Measurements from ENCODE around the gene C1R. TPM values are rescaled to one million over a fixed set of nuclear protein-coding genes. Genes with fewer than 3 reads are reported as not detected.

Gene C1R
- total RNA-seq, 4 donors from 2014 or later: 47.5 to 97.8 (median 74.9) TPM

GRCh38 chr12:7101047-7101693, 8.9 kb upstream of the C1R start:
- Histone ChIP-seq H3K27ac (peak overlapping the region in 1 of 4 donors; percentile 11), H3K4me1 (peaks cover 0 to 10% of the 10 kb centered on the region in 2 donors), H3K36me3 (peaks cover 0 to 34% of the 10 kb centered on the region in 2 donors), H3K9me3 (peaks cover 0 to 7% (median 2%) of the 10 kb centered on the region in 3 donors), H3K27me3 (no peaks in the 10 kb centered on the region), H3K4me3 (no peak overlapping the region)
- intact Hi-C loops (cut with DNase I; ENCODE audit: low total_unique reads) (no loop called here), in situ Hi-C loops (cut with MboI; ENCODE audit: low sequenced_read_pairs in 4 of 4) (loop anchor here in 2 of 4 donors (25.0 kb wide), 2 partner anchors 164 to 189 kb away; partner anchors contain the start of genes ATN1 (in 1 of the 2), C12orf57 (in 1 of the 2), ENO2 (in 1 of the 2) and LRRC23 (in 1 of the 2))
- TF ChIP-seq CTCF (IDR thresholded peaks at IDR 0.05 in 4 of 5, conservative IDR thresholded peaks at IDR 0.05 in 1 of 5) (no peak), POLR2A (IDR thresholded peaks at IDR 0.05) (no peak)
- ATAC-seq (no peak), DNase-seq (no peak)

GRCh38 chr12:7100239-7100638, 8.0 kb upstream of the C1R start:
- Histone ChIP-seq H3K27me3 (no peaks in the 10 kb centered on the region), H3K4me1 (peaks cover 0 to 10% of the 10 kb centered on the region in 2 donors), H3K36me3 (peaks cover 0 to 32% of the 10 kb centered on the region in 2 donors), H3K27ac (no peak overlapping the region), H3K9me3 (no peaks in the 10 kb centered on the region), H3K4me3 (no peak overlapping the region)
- in situ Hi-C loops (cut with MboI; ENCODE audit: low sequenced_read_pairs in 4 of 4) (loop anchor here in 2 of 4 donors (25.0 kb wide), 2 partner anchors 163 to 188 kb away; partner anchors contain the start of genes ATN1 (in 1 of the 2), C12orf57 (in 1 of the 2), ENO2 (in 1 of the 2) and LRRC23 (in 1 of the 2)), intact Hi-C loops (cut with DNase I; ENCODE audit: low total_unique reads) (no loop called here)
- DNase-seq (no peak), ATAC-seq (no peak)
- TF ChIP-seq POLR2A (IDR thresholded peaks at IDR 0.05) (no peak), CTCF (IDR thresholded peaks at IDR 0.05 in 4 of 5, conservative IDR thresholded peaks at IDR 0.05 in 1 of 5) (no peak)

GRCh38 chr12:7099290-7099996, 7.2 kb upstream of the C1R start:
- Histone ChIP-seq H3K9me3 (no peaks in the 10 kb centered on the region), H3K4me3 (no peak overlapping the region), H3K36me3 (peaks cover 0 to 24% of the 10 kb centered on the region in 2 donors), H3K4me1 (peaks cover 0 to 10% of the 10 kb centered on the region in 2 donors), H3K27me3 (no peaks in the 10 kb centered on the region), H3K27ac (no peak overlapping the region)
- in situ Hi-C loops (cut with MboI; ENCODE audit: low sequenced_read_pairs in 4 of 4) (no loop called here), intact Hi-C loops (cut with DNase I; ENCODE audit: low total_unique reads) (no loop called here)
- TF ChIP-seq POLR2A (IDR thresholded peaks at IDR 0.05): no peak
- no peak for TF ChIP-seq CTCF (IDR thresholded peaks at IDR 0.05 in 4 of 5, conservative IDR thresholded peaks at IDR 0.05 in 1 of 5)
- ATAC-seq (no peak), DNase-seq (no peak)

- in situ Hi-C loops (cut with MboI; ENCODE audit: low sequenced_read_pairs in 4 of 4) (no loop called here), intact Hi-C loops (cut with DNase I; ENCODE audit: low total_unique reads) (no loop called here)
- no peaks in the 10 kb centered on the region for H3K9me3 ChIP-seq
- H3K27ac ChIP-seq: peak overlapping the region in 1 of 4 donors; percentile 36
- no peaks in the 10 kb centered on the region for H3K27me3 ChIP-seq
- TF ChIP-seq CTCF (IDR thresholded peaks at IDR 0.05 in 4 of 5, conservative IDR thresholded peaks at IDR 0.05 in 1 of 5) (no peak), POLR2A (IDR thresholded peaks at IDR 0.05) (no peak)
- H3K4me3 ChIP-seq: peak overlapping the region; percentile 21 to 49 (median 32)
- peaks cover 2 to 22% of the 10 kb centered on the region in 2 donors for H3K4me1 ChIP-seq
- peaks cover 0 to 11% of the 10 kb centered on the region in 2 donors for H3K36me3 ChIP-seq
- DNase-seq (peak in 1 of 2 donors; percentile 32), ATAC-seq (peak; percentile 53 to 57)
Measured at GRCh38 chr12:7096979-7097378, 4.7 kb upstream of the C1R start.

All from gastrocnemius medialis (tissue), 4 donors.